Neural progenitor cell (in vitro differentiated cells): Measurements from ENCODE around the gene NPEPL1.

Experiments
- CTCF ChIP-seq: fragments of 200-600 bp; sonication (generic); IDR thresholded peaks from 2 replicates; pipeline ENCODE4 v1.5.1; 2017; ENCODE audit warnings: antibody characterized with exemption, mild to moderate bottlenecking
- EZH2 ChIP-seq: fragments of 200-600 bp; sonication (generic); IDR thresholded peaks from 2 replicates; pipeline ENCODE4 v1.6.1; 2017; ENCODE audit warnings: antibody characterized with exemption, mild to moderate bottlenecking, moderate library complexity
- EZH2phosphoT487 ChIP-seq: fragments of 200-600 bp; sonication (generic); IDR thresholded peaks from 2 replicates; pipeline ENCODE4 v1.6.1; 2017; ENCODE audit warnings: antibody characterized with exemption

- TF ChIP-seq CTCF, result no peak
- no peak for TF ChIP-seq EZH2
- no peak for TF ChIP-seq EZH2phosphoT487
These were observed 45.3 kb upstream of the NPEPL1 start for GRCh38 chr20:58647162-58647795.
